Activated CD8-positive, alpha-beta memory T cell treated with anti-CD3 and anti-CD28 coated beads for 4 hours (primary cell): ENCODE results near the gene FRMD1.

Experiments used
- DNase-seq, 2 donors: peaks; one replicate each; pipeline ENCODE4 v3.0.0-alpha.2; 2020; ENCODE audit warnings: low read depth in 2 of 2

The FRMD1 gene

DNA sequence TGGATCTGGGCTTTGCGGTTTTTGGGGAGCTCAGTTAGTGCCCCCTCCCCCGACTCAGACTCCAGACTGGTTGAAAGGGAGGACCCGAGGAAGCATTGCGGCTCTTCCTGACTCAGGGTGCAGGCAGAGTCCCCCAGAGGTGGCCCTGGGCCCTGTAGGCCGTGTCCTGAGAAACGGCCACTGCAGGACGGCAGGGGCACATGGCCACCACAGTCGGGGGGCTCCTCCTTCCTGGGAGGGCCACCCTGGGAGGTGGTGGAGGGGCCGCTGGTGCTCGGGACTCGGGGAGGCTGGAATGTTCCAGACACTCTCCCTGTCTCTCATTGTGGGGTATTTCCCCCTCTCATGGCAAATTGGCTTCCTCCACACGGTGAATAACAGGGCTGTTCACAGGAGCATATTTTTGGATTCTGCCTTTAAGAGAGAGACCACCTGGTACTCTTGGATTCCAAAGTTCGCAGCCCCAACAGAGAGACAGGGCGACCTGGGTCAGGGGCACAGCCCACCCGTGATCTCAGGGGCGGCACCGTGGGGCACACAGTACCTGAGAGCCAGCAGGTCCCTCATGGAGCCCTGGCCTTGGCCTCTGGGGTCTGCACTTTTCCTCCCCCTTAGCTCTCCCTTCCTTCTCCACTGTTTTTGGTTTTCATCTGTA, 35.7 kb downstream of the FRMD1 start:
- DNase-seq = no peak

DNA sequence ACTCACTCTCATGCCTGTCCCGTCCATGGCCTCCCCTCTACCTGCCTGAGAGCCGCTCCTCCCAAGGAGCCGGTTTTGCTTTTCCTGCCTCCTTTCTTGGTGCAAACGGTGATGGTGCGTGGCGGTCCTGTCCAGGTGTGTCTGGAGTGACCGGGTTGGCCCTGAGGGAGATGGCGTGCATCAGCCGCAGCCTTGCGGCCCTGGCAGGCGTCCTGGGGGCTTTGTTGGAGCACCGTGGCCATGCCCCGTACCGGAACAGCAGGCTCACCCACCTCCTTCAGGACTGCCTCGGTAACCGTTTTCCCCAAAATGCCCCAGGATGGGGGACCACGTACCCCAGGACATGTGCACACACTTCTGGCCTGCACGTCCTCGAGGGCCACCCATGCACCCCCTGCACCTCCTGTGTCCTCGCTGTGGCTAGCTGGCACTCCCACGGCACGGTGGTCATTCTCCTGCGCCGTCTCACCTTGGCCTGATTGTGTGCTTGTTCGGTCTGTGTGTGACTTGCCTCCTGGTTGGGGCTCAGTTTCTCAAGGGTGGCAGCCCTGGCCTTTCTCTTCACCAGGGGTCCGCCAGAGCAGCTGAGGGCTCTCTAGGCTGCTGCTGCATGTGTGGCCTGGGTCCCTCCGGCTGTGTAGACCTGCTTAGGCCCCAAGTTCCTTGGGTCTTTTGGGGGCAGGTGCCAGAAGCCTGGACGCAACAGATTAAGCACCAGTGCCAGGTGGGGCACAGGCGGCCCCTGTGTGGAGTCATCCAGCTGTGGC, 36.4 kb downstream of the FRMD1 start:
- no peak for DNase-seq

DNA sequence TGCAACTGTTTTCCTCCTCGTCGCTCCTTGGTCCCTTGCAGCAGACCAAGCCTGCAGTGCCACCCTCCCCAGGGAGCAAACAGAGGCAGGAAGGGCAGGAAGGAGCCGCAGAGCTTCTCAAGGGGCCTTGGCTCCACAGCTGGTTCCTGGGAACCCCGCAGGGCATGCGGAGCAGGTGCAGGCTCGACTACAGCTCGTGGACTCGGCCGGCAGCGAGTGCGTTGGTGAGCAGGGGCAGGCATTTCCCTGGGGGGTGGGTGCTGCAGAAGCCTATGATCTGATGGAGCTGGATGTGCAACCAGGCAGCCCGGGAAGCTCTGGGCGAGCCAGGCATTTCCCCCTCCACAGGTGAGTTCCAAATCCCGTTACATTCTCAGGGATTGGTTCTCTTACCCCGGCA, 37.1 kb downstream of the FRMD1 start:
- no peak for DNase-seq

DNA sequence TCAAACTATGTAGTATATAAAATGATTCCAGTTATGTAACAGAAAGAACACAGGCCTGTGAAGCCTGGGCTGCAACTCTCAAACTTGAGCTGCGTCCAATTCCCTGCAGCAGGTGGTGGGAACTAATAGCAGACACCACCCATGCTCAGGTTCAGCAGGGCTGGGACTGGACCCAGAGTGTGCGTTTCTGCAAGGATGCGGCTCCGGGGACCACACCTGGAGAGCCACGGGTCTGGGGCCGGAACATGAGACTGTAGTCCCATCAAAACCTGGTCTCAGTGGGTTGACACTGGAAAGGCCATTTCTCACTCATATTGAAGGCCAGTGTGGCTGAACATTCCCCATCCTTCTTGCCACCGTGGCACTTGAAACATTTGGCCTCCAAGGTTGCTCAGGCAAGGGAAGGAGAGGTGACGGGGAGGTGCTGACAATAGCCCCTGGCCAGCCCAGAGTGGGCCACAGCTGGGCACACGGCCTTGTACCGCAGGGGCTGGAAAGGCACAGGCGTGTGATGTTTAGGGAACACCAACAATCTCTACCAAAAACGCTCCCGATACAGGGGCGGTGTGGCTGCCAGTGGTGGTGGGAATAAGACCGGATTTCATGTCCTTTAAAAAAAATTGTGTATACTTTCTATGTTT, 38.0 kb downstream of the FRMD1 start:
- DNase-seq = no peak

DNA sequence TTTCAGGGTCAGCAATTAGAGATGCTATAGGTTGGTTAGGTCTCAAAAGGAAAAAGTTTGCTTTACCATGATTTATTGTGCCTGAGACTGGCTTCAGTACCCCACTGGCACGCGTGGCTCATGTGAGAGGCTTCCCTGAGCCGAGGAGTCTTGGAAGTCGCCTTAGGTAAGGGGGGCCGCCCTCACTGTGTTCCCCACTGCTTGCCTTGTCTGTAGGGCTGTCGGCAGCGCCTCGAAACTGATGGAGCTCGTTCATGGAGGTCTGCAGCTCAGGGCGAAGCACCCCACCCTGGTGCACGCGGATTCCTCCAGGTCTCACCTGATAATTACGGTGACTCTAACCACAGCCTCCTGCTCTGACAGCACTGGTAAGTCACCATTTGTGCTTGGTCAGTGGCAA, 39.2 kb downstream of the FRMD1 start:
- DNase-seq = no peak

DNA sequence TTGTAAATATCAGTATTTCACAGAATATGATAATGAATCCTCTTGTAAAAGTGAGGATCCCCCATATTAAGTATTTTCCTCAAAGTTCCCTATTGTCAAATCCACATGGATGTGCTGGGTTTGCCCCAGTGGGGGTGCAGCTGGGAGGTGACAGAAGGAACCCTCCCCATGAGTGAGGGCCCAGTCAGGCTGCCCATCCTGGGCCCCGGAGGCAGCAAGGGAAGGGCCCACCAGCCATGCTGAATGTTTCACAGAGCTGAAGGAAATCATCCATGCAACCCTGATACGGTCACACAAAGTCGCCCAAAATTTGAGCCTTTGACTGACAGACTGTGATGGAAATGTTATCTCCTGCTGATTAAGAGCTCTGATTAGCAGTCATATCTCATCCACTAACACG, 39.7 kb downstream of the FRMD1 start:
- no peak for DNase-seq

DNA sequence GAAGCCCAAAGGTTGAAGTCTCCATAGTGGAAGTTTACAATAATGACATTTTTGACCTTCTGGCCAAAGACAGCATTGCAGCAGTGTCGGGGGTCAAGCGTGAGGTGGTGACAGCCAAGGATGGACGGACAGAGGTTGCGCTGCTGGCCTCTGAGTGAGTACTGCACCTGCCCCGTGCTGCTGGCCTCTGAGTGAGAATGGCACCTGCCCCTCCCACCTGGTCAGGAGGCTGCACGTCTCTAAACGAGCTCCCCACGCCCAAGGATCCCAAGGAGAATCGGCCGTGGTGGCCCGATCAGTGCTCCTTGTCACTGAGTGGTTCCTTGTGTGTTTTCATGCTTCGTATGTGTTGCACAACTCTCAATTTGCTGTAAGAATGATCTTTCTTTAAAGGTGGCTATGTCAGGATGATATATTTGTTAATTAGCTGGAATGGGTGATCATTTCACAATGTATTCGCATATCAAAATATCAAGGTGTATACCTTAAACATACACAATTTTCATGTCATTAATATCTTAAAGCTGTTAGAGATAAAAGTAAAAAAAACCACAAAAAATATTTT, 40.4 kb downstream of the FRMD1 start:
- DNase-seq = no peak

DNA sequence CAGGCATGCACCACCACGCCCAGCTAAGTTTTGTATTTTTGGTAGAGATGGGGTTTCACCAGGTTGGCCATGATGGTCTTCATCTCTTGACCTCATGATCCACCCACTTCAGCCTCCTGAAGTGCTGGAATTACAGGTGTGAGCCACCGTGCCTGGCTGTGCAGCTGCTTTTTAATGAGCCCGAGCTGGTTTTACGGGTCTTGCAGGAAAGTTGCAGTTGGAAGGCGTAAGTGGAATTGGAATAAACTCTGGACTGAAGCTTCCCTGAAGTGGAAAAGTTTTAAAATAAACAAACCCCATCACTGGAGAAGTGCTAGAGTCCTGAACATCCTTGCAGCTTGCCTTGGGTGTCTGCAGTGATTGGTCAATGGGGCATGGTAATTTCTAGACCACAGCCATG, 41.2 kb downstream of the FRMD1 start:
- DNase-seq = no peak

DNA sequence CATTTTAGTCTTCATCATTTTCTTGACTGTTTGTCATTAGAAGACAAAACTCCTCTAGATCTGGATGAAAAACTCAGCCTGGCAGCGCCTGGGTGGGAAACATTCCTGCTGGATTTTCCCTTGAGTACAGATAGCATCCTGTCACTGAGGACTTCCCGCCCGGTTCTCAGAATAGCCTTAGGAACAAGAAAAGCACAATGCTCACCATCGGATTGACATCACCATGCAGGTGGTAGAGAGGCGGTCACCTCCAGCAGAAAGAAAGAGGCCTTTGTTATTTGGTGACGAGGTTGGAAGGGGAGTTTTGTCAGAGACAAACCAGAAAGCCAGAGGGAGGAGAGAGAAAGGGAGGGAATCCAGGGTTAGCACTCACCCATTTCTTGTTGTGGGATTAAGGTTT, 41.8 kb downstream of the FRMD1 start:
- no peak for DNase-seq

DNA sequence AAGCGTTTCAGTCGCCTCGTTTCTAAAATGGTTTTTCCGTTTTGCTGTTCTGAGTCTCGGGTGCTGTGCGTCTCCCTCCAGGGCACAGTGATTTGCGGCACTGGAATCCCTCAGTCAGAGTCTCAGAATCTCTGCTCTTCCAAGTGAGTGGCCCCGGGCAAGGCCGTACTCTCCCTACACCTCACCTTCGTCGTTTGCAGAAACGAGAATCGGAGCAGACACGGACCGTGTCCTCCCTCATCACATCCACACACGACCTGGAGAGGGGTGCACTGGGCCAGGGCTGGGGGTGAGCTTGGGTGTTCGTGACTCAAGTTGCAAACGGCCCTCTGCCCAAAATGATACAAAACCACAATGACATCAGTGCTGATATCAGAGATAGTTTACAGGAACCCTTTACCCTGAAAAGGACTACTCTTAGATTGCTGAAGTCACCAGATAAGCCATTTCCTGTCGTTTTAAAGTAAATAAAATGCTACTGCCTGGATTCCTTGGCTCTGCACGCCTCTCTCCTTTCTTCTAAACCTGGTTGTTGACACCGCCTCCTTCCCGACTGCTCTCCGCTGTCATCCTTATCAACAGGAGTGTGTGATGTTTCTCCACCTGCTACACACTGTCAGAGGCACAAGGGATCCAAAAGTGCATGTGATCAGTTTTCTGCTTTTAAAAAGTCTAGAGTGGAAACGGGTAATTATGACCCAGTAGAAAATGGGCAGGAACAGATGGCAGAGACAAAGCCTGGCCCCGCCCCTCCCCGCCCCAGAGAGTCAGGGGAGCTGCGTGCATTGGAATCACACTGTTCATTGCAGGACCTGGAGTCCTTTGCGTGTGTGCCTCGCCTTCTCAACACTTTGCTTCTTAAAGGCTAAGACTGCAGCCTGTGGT, 43.1 kb downstream of the FRMD1 start:
- DNase-seq = no peak

DNA sequence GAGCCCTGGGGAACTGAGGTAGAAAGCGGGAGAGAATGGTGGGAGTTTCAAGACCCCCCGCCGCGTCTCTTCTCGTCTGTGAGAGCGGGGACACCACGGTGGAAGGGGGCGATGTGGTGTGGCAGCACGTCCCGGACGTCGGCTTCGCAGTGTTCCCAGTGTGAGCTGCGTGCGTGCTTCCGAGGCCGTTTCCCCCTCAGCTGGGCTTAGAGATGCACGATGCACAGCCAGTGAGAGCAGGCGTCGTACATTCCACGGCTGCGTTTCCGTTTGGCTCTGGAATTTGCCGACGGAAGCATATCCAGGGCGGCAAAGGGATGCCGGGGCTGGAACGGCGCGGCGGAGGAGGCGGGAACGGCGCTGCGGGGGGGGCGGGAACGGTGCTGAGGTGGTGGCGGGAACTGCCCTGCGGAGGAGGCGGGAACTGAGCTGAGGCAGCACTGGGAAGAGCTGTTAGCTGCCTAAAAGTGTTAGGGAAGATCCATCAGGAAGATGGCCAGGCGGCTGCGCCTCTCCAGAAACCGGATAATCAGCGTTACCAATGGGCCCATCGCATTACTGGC, 43.8 kb downstream of the FRMD1 start:
- no peak for DNase-seq

DNA sequence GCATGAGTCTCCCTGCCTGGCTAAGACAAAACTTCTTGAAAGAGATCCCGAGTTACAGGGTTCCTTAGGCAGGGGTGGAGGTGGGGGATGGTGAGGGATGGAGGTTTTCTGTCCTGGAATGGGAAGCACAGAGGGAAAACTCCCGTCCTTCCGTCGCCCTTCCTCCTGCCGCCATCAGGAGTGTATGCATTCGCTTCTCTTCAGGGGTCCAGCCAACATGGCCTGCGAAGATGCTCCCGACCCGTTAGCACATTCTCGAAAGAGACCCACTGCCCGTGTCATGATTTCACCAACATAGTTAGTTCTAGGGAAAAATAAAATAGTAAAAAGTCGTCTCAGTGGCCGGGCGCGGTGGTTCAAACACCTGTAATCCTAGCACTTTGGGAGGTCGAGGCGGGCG, 44.5 kb downstream of the FRMD1 start:
- no peak for DNase-seq

DNA sequence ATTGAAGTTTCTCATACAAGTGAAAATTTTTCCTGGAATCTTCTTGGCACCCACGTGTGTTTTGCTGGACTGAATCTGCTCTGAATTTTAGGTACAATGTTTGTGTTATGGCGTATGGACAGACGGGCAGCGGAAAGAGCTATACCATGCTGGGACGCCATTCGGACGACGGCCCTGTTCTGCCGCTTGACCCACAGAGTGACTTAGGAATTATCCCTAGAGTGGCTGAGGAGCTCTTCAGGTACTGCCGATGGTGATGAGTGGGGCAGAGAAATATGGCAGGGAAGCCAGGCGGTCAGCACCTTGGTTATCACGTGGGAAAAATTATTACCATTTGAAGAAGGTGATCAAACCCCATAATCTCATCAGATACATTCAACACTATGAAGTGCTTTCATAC, 45.2 kb downstream of the FRMD1 start:
- DNase-seq = no peak

DNA sequence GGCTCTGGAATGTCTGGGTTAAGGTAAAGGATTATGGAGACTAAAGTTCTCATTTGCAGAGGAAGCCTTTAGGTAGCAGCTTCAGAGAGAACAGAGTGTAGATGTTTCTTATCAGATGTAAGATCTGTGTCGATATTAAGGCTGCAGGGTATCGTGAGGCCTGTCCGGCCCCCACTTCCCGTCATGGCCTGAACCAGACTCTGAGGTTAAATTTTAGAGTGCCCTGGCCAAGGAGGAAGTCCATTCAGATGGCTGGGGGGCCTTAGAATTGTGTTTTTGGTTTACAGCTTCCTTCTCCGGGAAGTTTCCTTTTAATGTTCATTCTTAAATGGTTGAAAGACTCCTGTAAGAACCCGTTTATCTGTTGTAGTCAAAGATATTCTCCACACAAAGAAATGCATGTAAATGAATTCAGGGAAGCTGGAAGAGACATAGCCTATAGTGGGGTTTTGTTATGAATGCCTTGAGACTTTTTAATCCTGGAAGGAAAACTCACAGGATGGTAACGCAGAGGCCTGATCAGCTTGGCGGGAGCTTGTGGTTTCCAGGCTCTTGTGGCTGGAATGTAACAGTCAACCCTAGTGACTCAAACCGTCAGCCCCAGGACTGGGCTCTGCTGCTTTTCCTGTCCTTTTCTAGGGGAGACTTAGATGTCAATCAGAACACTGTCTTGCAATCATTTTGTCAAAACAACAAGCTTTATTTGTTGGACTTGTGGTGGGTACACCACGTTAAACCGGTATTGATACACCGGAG, 46.8 kb downstream of the FRMD1 start:
- DNase-seq = no peak

DNA sequence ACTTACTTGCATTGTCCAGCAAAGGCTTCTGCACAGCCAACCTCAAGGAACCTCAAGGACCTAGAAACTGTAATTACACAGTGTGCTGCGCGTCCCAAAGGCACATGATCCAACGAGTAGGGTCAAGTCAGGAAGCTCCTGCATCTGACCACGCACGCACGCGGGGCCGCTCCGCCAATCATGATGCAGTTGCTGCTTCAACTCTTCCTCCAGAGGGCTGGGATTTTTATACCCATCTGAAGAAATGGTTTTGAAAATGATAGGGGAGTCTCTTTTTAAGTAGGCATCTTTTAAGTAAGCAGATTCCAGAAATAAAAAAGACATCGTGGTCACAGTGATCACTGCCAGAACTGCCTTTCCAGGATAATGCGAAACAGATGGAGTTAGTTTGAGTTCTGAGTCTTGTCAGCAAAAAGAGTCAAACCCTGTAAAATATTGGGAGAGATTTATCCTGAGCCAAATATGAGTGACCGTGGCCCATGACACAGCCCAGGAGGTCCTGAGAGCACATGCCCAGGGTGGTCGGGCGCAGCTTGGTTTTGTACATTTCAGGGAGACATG, 47.5 kb downstream of the FRMD1 start:
- no peak for DNase-seq

DNA sequence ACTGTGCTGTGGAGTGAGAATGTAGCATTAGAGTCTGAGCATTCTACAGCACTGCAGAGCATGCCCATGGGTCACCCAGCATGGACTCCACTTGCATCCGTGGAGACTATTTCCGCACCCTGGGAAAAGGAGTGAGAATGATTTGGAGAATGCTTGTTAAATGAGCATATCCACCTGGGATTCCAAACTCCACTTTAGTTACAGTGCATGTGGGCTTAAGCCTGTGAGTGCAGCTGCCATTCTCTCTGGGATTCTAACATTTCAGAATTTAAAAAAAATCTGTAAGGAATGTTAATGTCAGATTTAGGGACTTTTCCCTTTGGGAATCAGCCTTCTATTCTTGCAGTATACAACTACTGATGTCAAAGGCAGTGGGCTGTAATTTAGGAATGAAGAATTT, 48.1 kb downstream of the FRMD1 start:
- no peak for DNase-seq

DNA sequence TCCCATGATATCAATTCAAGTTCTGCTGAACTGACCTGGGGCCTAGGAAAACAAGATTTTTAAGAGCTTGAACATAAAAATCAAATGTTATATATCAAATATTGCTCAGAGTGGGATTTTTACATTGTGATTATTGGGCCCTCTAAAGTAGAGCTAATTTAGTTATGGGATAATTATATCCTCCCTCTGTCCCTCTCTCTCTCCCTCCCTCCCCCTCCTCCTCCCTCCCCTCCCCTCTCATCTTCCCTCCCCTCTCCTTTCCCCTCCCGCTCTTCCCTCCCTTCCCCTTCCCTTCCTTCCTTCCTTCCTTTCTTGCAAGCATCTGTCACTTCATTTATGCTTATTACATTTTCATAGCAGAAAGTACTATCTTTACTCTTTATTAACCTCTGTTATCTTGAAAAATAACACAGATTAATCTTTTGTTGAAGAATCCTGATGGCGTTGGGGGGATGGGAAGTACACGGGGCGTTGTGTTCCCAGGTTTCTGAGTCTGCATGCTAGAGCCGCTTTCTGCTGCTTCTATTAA, 48.7 kb downstream of the FRMD1 start:
- no peak for DNase-seq

DNA sequence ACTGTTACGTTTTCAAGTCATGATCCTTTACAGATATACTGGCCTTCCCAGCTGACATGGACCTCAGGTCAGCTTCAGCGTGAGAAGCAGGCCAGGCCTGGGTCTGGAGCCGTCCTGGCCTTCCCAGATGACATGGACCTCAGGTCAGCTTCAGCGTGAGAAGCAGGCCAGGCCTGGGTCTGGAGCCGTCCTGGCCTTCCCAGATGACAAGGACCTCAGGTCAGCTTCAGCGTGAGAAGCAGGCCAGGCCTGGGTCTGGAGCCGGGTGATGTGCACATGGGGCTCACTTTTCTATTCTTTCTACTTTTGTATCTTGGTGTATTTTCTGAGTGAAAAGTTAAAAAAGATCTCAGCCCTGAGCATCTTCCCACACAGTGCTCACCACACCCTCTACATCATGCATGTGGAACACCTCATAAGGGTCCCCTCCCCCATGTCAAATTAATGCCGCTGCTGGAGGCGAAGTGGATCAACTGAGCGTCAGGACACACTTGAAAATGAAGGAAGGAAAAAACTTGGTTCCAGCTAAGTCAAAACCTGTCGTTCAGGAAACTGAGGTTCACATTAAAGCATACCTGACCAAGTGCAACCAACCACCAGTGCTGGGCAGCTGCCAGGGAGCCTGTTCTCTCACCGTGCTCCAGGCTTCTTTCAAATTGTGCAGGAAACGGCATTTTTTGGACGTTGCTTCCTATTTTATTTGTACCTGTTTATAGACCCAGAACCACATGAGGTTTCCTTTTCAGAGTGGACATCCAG, 49.4 kb downstream of the FRMD1 start:
- no peak for DNase-seq

DNA sequence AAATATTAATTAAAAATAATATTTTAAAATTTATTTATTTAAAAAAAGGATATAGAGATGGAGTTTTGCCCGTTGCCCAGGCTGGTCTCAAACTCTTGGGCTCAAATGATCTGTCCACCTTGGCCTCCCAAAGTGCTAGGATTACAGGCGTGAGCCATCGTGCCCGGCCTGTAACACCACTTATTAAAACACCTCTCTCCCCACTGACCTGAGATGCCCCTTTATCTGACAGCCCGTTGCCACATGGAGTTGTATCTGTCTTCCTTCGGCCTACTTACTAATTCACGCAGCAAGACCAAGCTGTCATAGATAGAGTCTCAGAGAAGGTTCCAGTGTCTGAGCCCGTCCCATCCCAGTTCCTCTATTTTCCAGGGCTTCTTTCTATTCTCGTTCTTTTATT, 50.8 kb downstream of the FRMD1 start:
- DNase-seq = no peak
